GM18499 (cell line): ENCODE results near the gene TMEM131.

ENCODE experiments used
- ATAC-seq: cut with Tn5 transposase; IDR thresholded peaks from one replicate; pipeline ENCODE4 v1.9.1; 2021; ENCODE audit warnings: moderate number of reproducible peaks; ENCODE audit not compliant: insufficient read depth, unreplicated experiment

Gene TMEM131

GRCh38 chr2:97733341-97734035 lies 262.3 kb downstream of the TMEM131 start:
- no peak for ATAC-seq

- no peak for ATAC-seq
Observed at GRCh38 chr2:97732436-97733340, 263.1 kb downstream of the TMEM131 start.

- ATAC-seq = no peak
Observed at GRCh38 chr2:97731274-97732020, 264.3 kb downstream of the TMEM131 start.

GRCh38 chr2:97730245-97730644 lies 265.5 kb downstream of the TMEM131 start:
- no peak for ATAC-seq

GRCh38 chr2:97728091-97728731 lies 267.5 kb downstream of the TMEM131 start:
- ATAC-seq = no peak

- no peak for ATAC-seq
Observed at GRCh38 chr2:97727296-97727695, 268.5 kb downstream of the TMEM131 start.

- no peak for ATAC-seq
Observed at GRCh38 chr2:97726261-97727064, 269.3 kb downstream of the TMEM131 start.

- ATAC-seq = no peak
Observed at GRCh38 chr2:97724946-97725688, 270.6 kb downstream of the TMEM131 start.

- ATAC-seq = no peak
Observed at GRCh38 chr2:97724501-97724900, 271.2 kb downstream of the TMEM131 start.

- ATAC-seq = no peak
Observed at GRCh38 chr2:97724073-97724410, 271.7 kb downstream of the TMEM131 start.

GRCh38 chr2:97723156-97724072 lies 272.3 kb downstream of the TMEM131 start:
- ATAC-seq = no peak

GRCh38 chr2:97722227-97722626 lies 273.5 kb downstream of the TMEM131 start:
- ATAC-seq = no peak

- ATAC-seq = no peak
Observed at GRCh38 chr2:97720746-97721145, 275.0 kb downstream of the TMEM131 start.

GRCh38 chr2:97719362-97720155 lies 276.2 kb downstream of the TMEM131 start:
- no peak for ATAC-seq

GRCh38 chr2:97718942-97719341 lies 276.8 kb downstream of the TMEM131 start:
- ATAC-seq = no peak

- no peak for ATAC-seq
Observed at GRCh38 chr2:97718051-97718882, 277.5 kb downstream of the TMEM131 start.
